Osteocyte (in vitro differentiated cells): ENCODE data around the gene ZNF827. TPM values are rescaled to one million over a fixed set of nuclear protein-coding genes. Genes with fewer than 3 reads are reported as not detected.

Experiments used
- DNase-seq: peaks from one replicate; pipeline ENCODE4 v3.0.0; 2021; ENCODE audit warnings: mixed read lengths; ENCODE audit not compliant: unreplicated experiment; ENCODE audit errors: extremely low spot score
- H3K27ac Mint-ChIP-seq: one replicate; pipeline ENCODE4 v1.8.0; 2021; ENCODE audit warnings: mild to moderate bottlenecking, mixed read lengths; ENCODE audit not compliant: unreplicated experiment
- H3K27me3 Mint-ChIP-seq: one replicate; pipeline ENCODE4 v1.8.0; 2021; ENCODE audit warnings: mixed read lengths; ENCODE audit not compliant: unreplicated experiment
- H3K36me3 Mint-ChIP-seq: one replicate; pipeline ENCODE4 v1.8.0; 2021; ENCODE audit warnings: mixed read lengths; ENCODE audit not compliant: unreplicated experiment
- H3K4me1 Mint-ChIP-seq: one replicate; pipeline ENCODE4 v1.8.0; 2021; ENCODE audit warnings: mixed read lengths; ENCODE audit not compliant: unreplicated experiment
- H3K4me3 Mint-ChIP-seq: one replicate; pipeline ENCODE4 v1.8.0; 2021; ENCODE audit warnings: mild to moderate bottlenecking, moderate library complexity, mixed read lengths; ENCODE audit not compliant: unreplicated experiment
- H3K9me3 Mint-ChIP-seq: one replicate; pipeline ENCODE4 v1.8.0; 2021; ENCODE audit warnings: mixed read lengths; ENCODE audit not compliant: unreplicated experiment
- CTCF ChIP-seq: fragments of 200-600 bp; sonication (generic); IDR thresholded peaks from 2 replicates; pipeline ENCODE4 v1.5.0; 2021; ENCODE audit warnings: antibody characterized with exemption, mild to moderate bottlenecking, moderate library complexity
- total RNA-seq: library from RNA; stranded (reverse); gene quantifications from 2 replicates; pipeline ENCODE4 v1.2.1, GENCODE V29; 2021

Gene ZNF827
- total RNA-seq, 1 donor from 2014 or later = 22.5 TPM

- H3K4me1 Mint-ChIP-seq = no peaks in the 10 kb centered on the region
- DNase-seq = no peak
- H3K27me3 Mint-ChIP-seq = peaks cover 8% of the 10 kb centered on the region
- no peaks in the 10 kb centered on the region for H3K9me3 Mint-ChIP-seq
- H3K4me3 Mint-ChIP-seq = no peak overlapping the region
- TF ChIP-seq CTCF = no peak
- no peak overlapping the region for H3K27ac Mint-ChIP-seq
- H3K36me3 Mint-ChIP-seq = no peaks in the 10 kb centered on the region
Measured at GRCh38 chr4:145951931-145952330, 13.3 kb upstream of the ZNF827 start.

GRCh38 chr4:145945431-145946155 lies 7.0 kb upstream of the ZNF827 start:
- TF ChIP-seq CTCF = no peak
- H3K4me1 Mint-ChIP-seq = no peaks in the 10 kb centered on the region
- no peak overlapping the region for H3K27ac Mint-ChIP-seq
- H3K9me3 Mint-ChIP-seq = no peaks in the 10 kb centered on the region
- H3K27me3 Mint-ChIP-seq = peaks cover 7% of the 10 kb centered on the region
- no peak overlapping the region for H3K4me3 Mint-ChIP-seq
- DNase-seq = no peak
- H3K36me3 Mint-ChIP-seq = no peaks in the 10 kb centered on the region

- no peaks in the 10 kb centered on the region for H3K36me3 Mint-ChIP-seq
- H3K4me3 Mint-ChIP-seq = no peak overlapping the region
- H3K9me3 Mint-ChIP-seq = no peaks in the 10 kb centered on the region
- peaks cover 1% of the 10 kb centered on the region for H3K27me3 Mint-ChIP-seq
- H3K4me1 Mint-ChIP-seq = peaks cover 4% of the 10 kb centered on the region
- no peak for DNase-seq
- no peak overlapping the region for H3K27ac Mint-ChIP-seq
- no peak for TF ChIP-seq CTCF
Measured at GRCh38 chr4:145944886-145945285, 6.3 kb upstream of the ZNF827 start.

- H3K4me3 Mint-ChIP-seq = peak overlapping the region; percentile 98
- H3K4me1 Mint-ChIP-seq = peaks cover 26% of the 10 kb centered on the region
- H3K36me3 Mint-ChIP-seq = no peaks in the 10 kb centered on the region
- no peaks in the 10 kb centered on the region for H3K9me3 Mint-ChIP-seq
- no peaks in the 10 kb centered on the region for H3K27me3 Mint-ChIP-seq
- no peak for TF ChIP-seq CTCF
- DNase-seq = no peak
- H3K27ac Mint-ChIP-seq = peak overlapping the region; percentile 96
Measured at GRCh38 chr4:145939856-145940255, 1.2 kb upstream of the ZNF827 start.

- Mint-ChIP-seq H3K36me3 (no peaks in the 10 kb centered on the region), H3K9me3 (no peaks in the 10 kb centered on the region), H3K4me1 (peaks cover 31% of the 10 kb centered on the region), H3K27me3 (no peaks in the 10 kb centered on the region), H3K27ac (peak overlapping the region; percentile 96), H3K4me3 (peak overlapping the region; percentile 98)
- no peak for DNase-seq
- no peak for TF ChIP-seq CTCF
Measured at GRCh38 chr4:145939441-145939750, 773 bp upstream of the ZNF827 start.
